HepG2 (cell line): ENCODE measurements around the gene EIF4G2. TPM values are rescaled to one million over a fixed set of nuclear protein-coding genes. Genes with fewer than 3 reads are reported as not detected.
"Not testable (repeated sequence)": the region's sequence is repeated elsewhere in the genome, so short reads cannot be mapped to it uniquely, and the experiment has no call there.

ENCODE experiments used
- ATAC-seq: fragments of 200-7000 bp; cut with Tn5 transposase; 3 replicates; pipeline ENCODE4 v1.9.1; 2020; ENCODE audit warnings: mild to moderate bottlenecking, moderate library complexity
- BruUV-seq: library from RNA; stranded (reverse); fragments of 400-500 nt; replicated peaks from 2 replicates; lab custom pipeline; 2021; lab: Mats Ljungman, UMichigan
- CTCF ChIA-PET: fragments of 300-600 bp; formaldehyde crosslinking; extraction: SDS; loops from one replicate; lab custom pipeline; 2021; ENCODE audit warnings: low total read pairs, inconsistent platforms, low intra/inter-chr PET ratio; lab: Yijun Ruan, JAX
- POLR2A ChIA-PET: fragments of 350-600 bp; sonication (Branson Sonifier 250); formaldehyde crosslinking; loops from one replicate; lab custom pipeline; 2020; ENCODE audit warnings: antibody characterized with exemption, inconsistent platforms; lab: Yijun Ruan, JAX
- DNase-seq: peaks from one replicate; pipeline ENCODE4 v3.0.0-alpha.2; 2015; ENCODE audit warnings: low spot score
- FAIRE-seq: peaks from 3 replicates; lab custom pipeline; 2011; peaks lifted over from hg19 to GRCh38; lab: Jason Lieb, UNC
- H2AFZ ChIP-seq: one replicate; pipeline ENCODE4 v1.6.1; 2011; ENCODE audit warnings: low read length, inconsistent platforms
- H3K27ac ChIP-seq: fragments of 300-600 bp; 3 replicates; pipeline ENCODE4 v1.8.0; 2011; ENCODE audit warnings: mixed run types, mild to moderate bottlenecking, mixed read lengths, low read length, inconsistent platforms; ENCODE audit not compliant: insufficient read depth; ENCODE audit errors: extremely low read length
- H3K27me3 ChIP-seq, 2 experiments: fragments of 200-600 bp in 1 of 2; 2 replicates in 1 of 2; 3 replicates in 1 of 2; pipeline versions ENCODE4 v1.6.0 to v1.8.0; 2011; ENCODE audit warnings: low read length in 2 of 2, mild to moderate bottlenecking in 2 of 2, moderate library complexity in 2 of 2, inconsistent platforms in 1 of 2; ENCODE audit not compliant: insufficient read depth in 2 of 2, control insufficient read depth in 1 of 2
- H3K36me3 ChIP-seq, 2 experiments: fragments of 200-600 bp in 1 of 2; replicated peaks in 1 of 2; 2 replicates in 1 of 2; 3 replicates in 1 of 2; pipeline versions ENCODE4 v1.5.1 to v1.8.0; 2011; ENCODE audit warnings: low read length in 2 of 2, inconsistent platforms in 1 of 2; ENCODE audit not compliant: insufficient read depth in 2 of 2, control insufficient read depth in 1 of 2
- H3K4me1 ChIP-seq: 2 replicates; pipeline ENCODE4 v1.5.1; 2012; ENCODE audit warnings: low read length, inconsistent platforms; ENCODE audit not compliant: insufficient read depth
- H3K4me2 ChIP-seq: 2 replicates; pipeline ENCODE4 v1.6.0; 2011; ENCODE audit warnings: low read depth, low read length, inconsistent platforms
- H3K4me3 ChIP-seq, 3 experiments: fragments of 200-600 bp in 1 of 3; sonication (generic), shearing (Covaris generic) in 1 of 3; replicated peaks in 1 of 3; 2 replicates each; pipeline ENCODE4 v1.5.1; 2011 to 2016; ENCODE audit warnings: low read length in 3 of 3, inconsistent platforms in 2 of 3, low read depth in 2 of 3, mild to moderate bottlenecking in 2 of 3, control low read depth in 1 of 3, mixed read lengths in 1 of 3; ENCODE audit not compliant: insufficient read depth in 1 of 3
- H3K79me2 ChIP-seq: one replicate; pipeline ENCODE4 v1.6.1; 2011; ENCODE audit warnings: low read length, inconsistent platforms; ENCODE audit not compliant: insufficient read depth
- H3K9ac ChIP-seq: 2 replicates; pipeline ENCODE4 v1.6.0; 2011; ENCODE audit warnings: mild to moderate bottlenecking, low read depth, low read length, inconsistent platforms; ENCODE audit not compliant: insufficient read depth
- H3K9me3 ChIP-seq: 2 replicates; pipeline ENCODE4 v1.5.1; 2012; ENCODE audit warnings: mild to moderate bottlenecking, low read length
- H4K20me1 ChIP-seq: 2 replicates; pipeline ENCODE4 v1.6.0; 2011; ENCODE audit warnings: inconsistent platforms, mild to moderate bottlenecking, low read length, moderate library complexity; ENCODE audit not compliant: insufficient read depth
- CCDC6 ChIP-seq: sonication (generic); formaldehyde crosslinking; IDR thresholded peaks from 2 replicates; pipeline ENCODE4 v1.8.1; 2022; ENCODE audit warnings: mild to moderate bottlenecking, missing genetic modification reagents, moderate library complexity
- CENPX ChIP-seq: sonication (generic); formaldehyde crosslinking; IDR thresholded peaks from 2 replicates; pipeline ENCODE4 v1.9.0; 2021; ENCODE audit warnings: mild to moderate bottlenecking, missing genetic modification reagents, moderate library complexity
- GLI4 ChIP-seq: sonication (generic); formaldehyde crosslinking; IDR thresholded peaks from 2 replicates; pipeline ENCODE4 v1.5.1; 2020; ENCODE audit warnings: missing genetic modification reagents, mild to moderate bottlenecking, moderate library complexity, borderline replicate concordance
- HMGXB4 ChIP-seq, 2 experiments: sonication (generic) in 1 of 2; formaldehyde crosslinking in 1 of 2; IDR thresholded peaks; 2 replicates each; pipeline versions ENCODE4 v1.4.0 to v1.6.1; 2018 to 2020; ENCODE audit warnings: missing genetic modification reagents in 2 of 2, borderline replicate concordance in 1 of 2, low read depth in 1 of 2, mild to moderate bottlenecking in 1 of 2, missing biosample characterization in 1 of 2
- SP4 ChIP-seq: sonication (generic); formaldehyde crosslinking; IDR thresholded peaks from 2 replicates; pipeline ENCODE4 v1.8.1; 2023; ENCODE audit warnings: mild to moderate bottlenecking, missing genetic modification reagents
- XBP1 ChIP-seq: sonication (generic); formaldehyde crosslinking; IDR thresholded peaks from 2 replicates; pipeline ENCODE4 v1.5.0; 2020; ENCODE audit warnings: missing genetic modification reagents
- YEATS4 ChIP-seq: sonication (generic); formaldehyde crosslinking; IDR thresholded peaks from 2 replicates; pipeline ENCODE4 v1.4.0; 2020; ENCODE audit warnings: missing genetic modification reagents, borderline replicate concordance
- ZC3H13 ChIP-seq: sonication (generic); formaldehyde crosslinking; IDR thresholded peaks from 2 replicates; pipeline ENCODE4 v1.8.1; 2023; ENCODE audit warnings: mild to moderate bottlenecking, missing genetic modification reagents, moderate library complexity
- ZNF350 ChIP-seq: sonication (generic); formaldehyde crosslinking; IDR thresholded peaks from 2 replicates; pipeline ENCODE4 v1.4.0; 2020; ENCODE audit warnings: mild to moderate bottlenecking, low read depth, missing genetic modification reagents, borderline replicate concordance
- ZNF512 ChIP-seq: sonication (generic); formaldehyde crosslinking; IDR thresholded peaks from 2 replicates; pipeline ENCODE4 v1.4.0; 2020; ENCODE audit warnings: mild to moderate bottlenecking, missing genetic modification reagents
- ZNF724P ChIP-seq: sonication (generic); formaldehyde crosslinking; IDR thresholded peaks from 2 replicates; pipeline ENCODE4 v1.8.0; 2022; ENCODE audit warnings: missing genetic modification reagents, borderline replicate concordance
- ZNF737 ChIP-seq: sonication (generic); formaldehyde crosslinking; IDR thresholded peaks from 2 replicates; pipeline ENCODE4 v1.5.0; 2020; ENCODE audit warnings: missing genetic modification reagents, mild to moderate bottlenecking, borderline replicate concordance
- ZSCAN9 ChIP-seq: IDR thresholded peaks from 2 replicates; pipeline ENCODE4 v1.6.1; 2016; ENCODE audit warnings: borderline replicate concordance
- WGBS: methylation state at CpG from one replicate; pipeline ENCODE4 v1.1.6; 2017; ENCODE audit warnings: low lambda C conversion rate; 5-methylcytosine and 5-hydroxymethylcytosine counted together
- in situ Hi-C: cut with HindIII; loops from 2 replicates; pipeline ENCODE4 v1.10.0; 2017; ENCODE audit warnings: low pct_unique_long_range_greater_than_20kb; ENCODE audit not compliant: extremely low pct_ligation_motif_present
- intact Hi-C: fragments of 100-400 bp; cut with micrococcal nuclease; formaldehyde crosslinking; loops from one replicate; pipeline ENCODE4 v1.10.0; 2022; ENCODE audit not compliant: unreplicated experiment
- polyA plus RNA-seq, 8 experiments: library from polyadenylated mRNA; depleted of rRNA in 3 of 8; stranded (reverse) in 7 of 8; unstranded in 1 of 8; fragments of >200 nt; fragmentation: Illumina TruSeq in 4 of 8; extraction: Trizol in 4 of 8; gene quantifications; 2 replicates each; pipeline versions ENCODE4 v1.2.1 to v1.2.3, GENCODE V29; 2011 to 2016; ENCODE audit warnings: low read depth in 4 of 8, missing spikeins in 1 of 8, mixed read lengths in 1 of 8; ENCODE audit not compliant: insufficient read depth in 1 of 8
- total RNA-seq, 5 experiments: library from RNA; depleted of rRNA; stranded (reverse); fragments of >200 nt; fragmentation: Illumina TruSeq; extraction: Trizol; gene quantifications; 2 replicates each; pipeline ENCODE4 v1.2.3, GENCODE V29; 2016; ENCODE audit warnings: low read depth in 1 of 5

Gene EIF4G2
- total and polyA plus RNA-seq, 2 of the 13 experiments (the other 11 are each of a cell fraction or from before 2014, with no cell fraction given) = 362 to 546 TPM

- no peak for TF ChIP-seq SP4
- no peak for TF ChIP-seq CENPX (CRISPR knock-in tag)
- TF ChIP-seq ZSCAN9 (CRISPR knock-in tag) = no peak
- TF ChIP-seq ZNF350 = no peak
- TF ChIP-seq CCDC6 = no peak
- TF ChIP-seq ZNF512 = no peak
- no peak for TF ChIP-seq GLI4 (CRISPR knock-in tag)
- no peak for TF ChIP-seq ZNF724P (CRISPR knock-in tag)
- TF ChIP-seq HMGXB4 (CRISPR knock-in tag; IDR thresholded peaks at IDR 0.05; ENCODE audit: borderline replicate concordance in 1 of 2, low read depth in 1 of 2) = no peak
- no peak for TF ChIP-seq XBP1 (CRISPR knock-in tag)
- no peak for TF ChIP-seq ZC3H13 (CRISPR knock-in tag)
- TF ChIP-seq ZNF737 (CRISPR knock-in tag) = no peak
- no peak for TF ChIP-seq YEATS4 (CRISPR knock-in tag)
Measured at GRCh38 chr11:10823152-10823579, 14.4 kb upstream of the EIF4G2 start (continued).

- intact Hi-C loops, FAIRE-seq, H3K27me3 ChIP-seq, ATAC-seq, DNase-seq, CTCF ChIA-PET, H3K4me1 ChIP-seq, H4K20me1 ChIP-seq, H3K79me2 ChIP-seq, H3K27ac ChIP-seq, BruUV-seq, H3K4me2 ChIP-seq, H3K9ac ChIP-seq, H3K36me3 ChIP-seq, H3K4me3 ChIP-seq, in situ Hi-C loops, H2AFZ ChIP-seq, H3K9me3 ChIP-seq: not testable (repeated sequence)
- POLR2A ChIA-PET = interaction anchor here (1.1 kb wide), 1 partner anchor 13 kb away, joined by 3 read pairs; the partner anchor contains the start of gene EIF4G2
- WGBS = 38% methylated on average over 3 of the region's 3 CpGs
Measured at GRCh38 chr11:10822491-10822890, 13.8 kb upstream of the EIF4G2 start.
